GM18508 (cell line): Measurements from ENCODE around the gene PCNX3.
"Not testable (repeated sequence)": the region's sequence is repeated elsewhere in the genome, so short reads cannot be mapped to it uniquely, and the experiment has no call there.

ENCODE experiments used
- ATAC-seq: cut with Tn5 transposase; IDR thresholded peaks from one replicate; pipeline ENCODE4 v1.9.1; 2021; ENCODE audit warnings: moderate number of reproducible peaks; ENCODE audit not compliant: insufficient read depth, unreplicated experiment

PCNX3 gene

GRCh38 chr11:65680192-65680743, 64.7 kb downstream of the PCNX3 start:
- no peak for ATAC-seq

DNA sequence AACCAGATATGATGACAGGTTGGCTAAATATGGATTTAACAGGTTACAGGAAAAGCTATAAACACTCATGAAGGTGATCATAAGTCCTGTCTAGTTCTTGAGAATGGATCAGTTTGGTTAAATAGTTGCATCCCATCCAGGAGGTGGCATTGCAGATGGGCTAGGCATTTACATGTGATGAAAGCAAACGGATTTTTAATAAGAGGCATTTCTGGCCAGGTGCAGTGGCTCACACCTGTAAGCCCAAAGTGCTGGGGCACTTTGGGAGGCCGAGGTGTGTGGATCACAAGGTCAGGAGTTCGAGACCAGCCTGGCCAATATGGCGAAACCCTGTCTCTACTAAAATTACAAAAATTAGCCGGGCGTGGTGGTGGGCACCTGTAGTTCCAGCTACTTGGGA, 67.9 kb downstream of the PCNX3 start:
- not testable (repeated sequence) for ATAC-seq

DNA sequence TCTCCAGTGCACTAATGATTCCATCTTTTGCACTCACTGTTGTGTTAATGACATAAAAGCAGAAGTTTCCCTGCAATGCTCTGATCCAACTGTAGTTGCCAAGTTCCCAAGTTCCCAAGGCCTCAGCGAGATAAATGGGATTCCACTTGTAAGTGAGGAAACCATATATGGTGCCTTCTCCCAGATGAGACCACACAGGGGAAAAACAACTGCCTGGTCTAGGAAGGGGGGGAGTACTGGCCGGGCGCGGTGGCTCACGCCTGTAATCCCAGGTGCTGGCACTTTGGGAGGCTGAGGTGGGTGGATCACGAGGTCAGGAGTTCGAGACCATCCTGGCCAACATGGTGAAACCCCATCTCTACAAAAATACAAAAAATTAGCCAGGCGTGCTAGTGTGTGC, 70.4 kb downstream of the PCNX3 start:
- ATAC-seq: no peak
